ENCODE results near the gene APPBP2.

DNA sequence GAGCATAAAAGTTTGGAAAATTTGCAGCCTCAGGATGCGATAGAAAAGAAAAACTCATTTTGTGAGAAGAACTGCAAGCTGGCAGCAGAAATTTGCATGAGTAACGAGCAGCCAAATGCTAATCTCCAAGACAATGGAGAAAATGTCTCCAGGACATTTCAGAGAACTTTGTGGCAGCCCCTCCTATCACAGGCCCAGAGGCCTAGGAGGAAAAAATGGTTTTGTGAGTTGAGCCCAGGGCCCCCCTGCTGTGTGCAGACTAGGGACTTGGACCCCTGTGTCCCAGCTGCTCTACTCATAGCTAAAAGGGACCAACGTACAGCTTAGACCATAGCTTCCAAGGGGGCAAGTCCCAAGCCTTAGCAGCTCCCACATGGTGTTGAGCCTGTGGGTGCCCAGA, 34.3 kb downstream of the APPBP2 start:
- TF ChIP-seq EZH2 (IDR thresholded peaks at IDR 0.05; ENCODE audit: low read depth): no peak
- TF ChIP-seq, protein P1, sequence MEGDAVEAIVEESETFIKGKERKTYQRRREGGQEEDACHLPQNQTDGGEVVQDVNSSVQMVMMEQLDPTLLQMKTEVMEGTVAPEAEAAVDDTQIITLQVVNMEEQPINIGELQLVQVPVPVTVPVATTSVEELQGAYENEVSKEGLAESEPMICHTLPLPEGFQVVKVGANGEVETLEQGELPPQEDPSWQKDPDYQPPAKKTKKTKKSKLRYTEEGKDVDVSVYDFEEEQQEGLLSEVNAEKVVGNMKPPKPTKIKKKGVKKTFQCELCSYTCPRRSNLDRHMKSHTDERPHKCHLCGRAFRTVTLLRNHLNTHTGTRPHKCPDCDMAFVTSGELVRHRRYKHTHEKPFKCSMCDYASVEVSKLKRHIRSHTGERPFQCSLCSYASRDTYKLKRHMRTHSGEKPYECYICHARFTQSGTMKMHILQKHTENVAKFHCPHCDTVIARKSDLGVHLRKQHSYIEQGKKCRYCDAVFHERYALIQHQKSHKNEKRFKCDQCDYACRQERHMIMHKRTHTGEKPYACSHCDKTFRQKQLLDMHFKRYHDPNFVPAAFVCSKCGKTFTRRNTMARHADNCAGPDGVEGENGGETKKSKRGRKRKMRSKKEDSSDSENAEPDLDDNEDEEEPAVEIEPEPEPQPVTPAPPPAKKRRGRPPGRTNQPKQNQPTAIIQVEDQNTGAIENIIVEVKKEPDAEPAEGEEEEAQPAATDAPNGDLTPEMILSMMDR (conservative IDR thresholded peaks at IDR 0.05): no peak

All from PC-9 (cell line).